Astrocyte of the cerebellum (primary cell): ENCODE data around the gene WDR93.

Source experiments
- DNase-seq: peaks from one replicate; pipeline ENCODE4 v3.0.0-alpha.2; 2011; ENCODE audit warnings: low read depth
- H3K4me3 ChIP-seq: 2 replicates; pipeline ENCODE4 v1.5.1; 2011; ENCODE audit warnings: mild to moderate bottlenecking, low read depth, low read length, moderate library complexity
- CTCF ChIP-seq: IDR thresholded peaks from 2 replicates; pipeline ENCODE4 v1.5.1; 2012; ENCODE audit warnings: low read length, low read depth, moderate library complexity, mild to moderate bottlenecking; ENCODE audit errors: missing control alignments
- in situ Hi-C: cut with HindIII; loops from 2 replicates; pipeline ENCODE4 v1.10.0; 2017; ENCODE audit warnings: low sequenced_read_pairs

WDR93 gene

DNA sequence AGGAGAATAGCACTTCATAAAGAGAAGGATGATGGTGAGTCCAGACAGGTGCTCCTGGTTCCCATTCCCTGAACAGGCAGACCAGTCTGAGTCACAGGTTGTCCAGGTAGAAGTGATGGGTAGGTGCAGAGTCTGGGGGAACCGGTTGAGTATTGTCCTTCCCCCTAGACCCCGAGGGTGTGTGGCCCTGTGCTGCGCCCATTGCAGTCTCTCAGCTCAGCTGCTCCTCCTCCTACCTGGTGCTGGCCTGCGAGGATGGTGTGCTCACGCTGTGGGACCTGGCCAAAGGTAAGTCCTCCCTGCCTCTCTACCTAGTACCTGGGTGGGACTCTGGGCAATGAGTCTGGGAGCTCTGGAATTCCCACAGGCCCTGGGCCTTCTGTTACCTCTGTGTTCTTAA, 40.7 kb downstream of the WDR93 start:
- no peak overlapping the region for H3K4me3 ChIP-seq
- DNase-seq, result no peak
- in situ Hi-C loops, result no loop called here
- TF ChIP-seq CTCF, result no peak

DNA sequence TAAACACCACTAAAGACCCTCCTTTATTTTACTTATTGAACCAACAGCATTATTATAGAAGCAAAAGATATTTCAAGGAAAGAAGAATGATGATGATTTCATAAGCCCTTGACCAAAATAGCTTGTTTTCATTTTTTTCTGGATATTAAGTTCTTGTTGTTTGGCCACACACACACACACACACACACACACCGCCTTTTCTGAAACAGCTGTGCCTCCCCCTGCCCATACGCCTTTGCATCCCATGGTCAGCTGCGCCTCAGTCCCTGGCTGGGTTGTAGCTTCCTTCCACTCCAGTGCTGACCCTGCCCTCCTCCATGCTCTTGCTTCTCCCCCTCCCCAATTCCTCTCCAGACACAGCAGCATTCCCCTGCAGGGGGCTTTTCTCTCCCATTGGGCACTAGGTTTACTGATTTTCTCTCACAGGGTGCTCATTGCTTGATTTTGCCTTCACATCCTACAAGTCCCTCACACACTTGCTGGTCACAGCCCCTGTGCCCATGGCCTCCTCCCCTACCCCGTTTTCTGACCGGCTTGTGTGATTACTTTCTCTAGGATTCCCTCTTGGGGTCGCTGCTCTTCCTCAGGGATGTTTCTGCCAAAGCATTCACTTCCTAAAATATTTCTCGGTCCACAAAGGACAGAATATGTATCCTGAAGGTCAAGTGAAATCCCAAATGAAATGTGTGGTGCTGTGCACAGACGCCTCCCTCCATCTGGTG, 42.0 kb downstream of the WDR93 start:
- DNase-seq, result no peak
- no peak for TF ChIP-seq CTCF
- H3K4me3 ChIP-seq, result no peak overlapping the region
- in situ Hi-C loops, result no loop called here

GRCh38 chr15:89735773-89736172, 45.2 kb downstream of the WDR93 start:
- H3K4me3 ChIP-seq, result no peak overlapping the region
- no peak for TF ChIP-seq CTCF
- in situ Hi-C loops, result no loop called here
- no peak for DNase-seq

- in situ Hi-C loops, result no loop called here
- DNase-seq, result peak; percentile 71
- no peak overlapping the region for H3K4me3 ChIP-seq
- TF ChIP-seq CTCF, result peak; percentile 88
Measured at GRCh38 chr15:89740137-89740536, 49.5 kb downstream of the WDR93 start.

DNA sequence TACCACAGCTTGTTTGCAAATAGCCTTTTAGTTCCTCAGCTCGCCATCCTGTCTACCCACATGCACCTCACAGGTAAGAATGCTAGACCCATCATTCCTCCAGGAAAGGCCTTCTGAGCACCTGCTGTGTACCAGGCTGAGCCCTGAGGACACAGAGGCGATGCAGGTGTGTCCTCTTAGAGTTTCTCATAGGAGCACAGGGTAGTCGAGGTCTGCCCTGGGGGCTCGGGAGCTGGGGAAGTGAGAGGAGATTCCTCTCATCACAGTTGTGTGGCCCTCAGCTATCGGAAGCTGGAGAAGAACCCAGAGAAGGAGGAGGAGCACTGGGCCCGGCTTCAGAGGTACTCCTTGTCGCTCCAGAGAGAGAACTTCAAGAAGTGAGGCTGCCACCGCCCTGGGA, 52.4 kb downstream of the WDR93 start:
- in situ Hi-C loops, result no loop called here
- TF ChIP-seq CTCF, result no peak
- DNase-seq, result no peak
- H3K4me3 ChIP-seq, result no peak overlapping the region

GRCh38 chr15:89743594-89743993, 53.0 kb downstream of the WDR93 start:
- in situ Hi-C loops, result no loop called here
- H3K4me3 ChIP-seq, result no peak overlapping the region
- TF ChIP-seq CTCF, result no peak
- no peak for DNase-seq
